Measurements from ENCODE around the gene RNF138.
"Not testable (repeated sequence)": the region's sequence is repeated elsewhere in the genome, so short reads cannot be mapped to it uniquely, and the experiment has no call there.

The RNF138 gene

DNA sequence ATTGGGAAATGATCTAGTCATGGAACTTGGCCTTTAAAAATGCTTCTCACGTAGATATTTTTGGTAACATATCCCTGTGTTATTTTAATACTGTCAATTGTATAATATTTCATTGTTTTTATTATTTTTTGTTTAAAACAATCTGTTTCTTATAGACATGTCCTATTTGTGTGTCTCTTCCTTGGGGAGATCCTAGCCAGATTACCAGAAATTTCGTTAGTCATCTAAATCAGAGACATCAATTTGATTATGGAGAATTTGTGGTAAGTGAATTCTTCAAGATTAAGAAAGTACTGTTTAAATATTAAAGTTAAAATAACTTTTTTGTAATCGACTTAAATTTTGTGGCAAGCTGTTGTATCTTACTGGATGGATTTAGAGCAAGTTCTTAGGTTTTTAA is 34.9 kb downstream of the RNF138 start:
- no peak overlapping the region for H3K4me3 ChIP-seq (ENCODE audit: low read length)
- no peak for TF ChIP-seq ZNF274 (IDR thresholded peaks at IDR 0.05; ENCODE audit: low read depth, low read length)

DNA sequence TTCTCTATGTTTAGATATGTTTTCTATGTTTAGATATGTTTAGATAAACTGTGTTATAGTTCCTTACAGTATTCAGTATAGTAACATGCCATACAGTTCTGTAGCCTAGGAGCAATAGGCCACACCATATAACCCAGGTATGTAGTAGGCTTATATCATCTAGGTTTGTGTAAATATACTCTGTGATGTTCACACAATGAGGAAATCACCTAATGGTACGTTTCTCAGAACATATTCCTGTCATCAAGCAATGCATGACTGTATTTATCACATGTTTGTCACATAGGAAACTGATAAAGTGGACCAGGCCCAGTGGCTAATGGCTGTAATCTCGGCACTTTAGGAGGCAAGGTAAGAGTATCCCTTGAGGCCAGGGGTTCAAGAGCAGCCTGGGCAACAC is 44.0 kb downstream of the RNF138 start:
- no peak overlapping the region for H3K4me3 ChIP-seq (ENCODE audit: low read length)
- TF ChIP-seq ZNF274 (IDR thresholded peaks at IDR 0.05; ENCODE audit: low read depth, low read length), result no peak

GRCh38 chr18:32138332-32138982 is 46.8 kb downstream of the RNF138 start:
- H3K4me3 ChIP-seq (ENCODE audit: low read length), result no peak overlapping the region
- TF ChIP-seq ZNF274 (IDR thresholded peaks at IDR 0.05; ENCODE audit: low read depth, low read length), result no peak

DNA sequence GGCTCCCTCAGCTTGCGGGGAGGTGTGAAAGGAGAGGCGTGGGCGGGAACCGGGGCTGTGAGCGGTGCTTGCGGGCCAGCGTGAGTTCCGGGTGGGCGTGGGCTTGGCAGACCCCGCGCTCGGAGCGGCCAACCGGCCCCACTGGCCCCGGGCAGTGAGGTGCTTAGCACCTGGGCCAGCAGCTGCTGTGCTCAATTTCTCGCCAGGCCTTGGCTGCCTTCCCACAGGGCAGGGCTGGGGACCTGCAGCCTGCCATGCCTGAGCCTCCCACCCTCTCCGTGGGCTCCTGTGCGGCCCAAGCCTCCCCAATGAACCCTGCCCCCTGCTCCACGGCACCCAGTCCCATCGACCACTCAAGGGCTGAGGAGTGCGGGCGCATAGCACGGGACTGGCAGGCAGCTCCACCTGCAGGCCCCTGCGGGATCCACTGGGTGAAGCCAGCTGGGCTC is 48.2 kb downstream of the RNF138 start:
- no peak overlapping the region for H3K4me3 ChIP-seq (ENCODE audit: low read length)
- TF ChIP-seq ZNF274 (IDR thresholded peaks at IDR 0.05; ENCODE audit: low read depth, low read length), result no peak

DNA sequence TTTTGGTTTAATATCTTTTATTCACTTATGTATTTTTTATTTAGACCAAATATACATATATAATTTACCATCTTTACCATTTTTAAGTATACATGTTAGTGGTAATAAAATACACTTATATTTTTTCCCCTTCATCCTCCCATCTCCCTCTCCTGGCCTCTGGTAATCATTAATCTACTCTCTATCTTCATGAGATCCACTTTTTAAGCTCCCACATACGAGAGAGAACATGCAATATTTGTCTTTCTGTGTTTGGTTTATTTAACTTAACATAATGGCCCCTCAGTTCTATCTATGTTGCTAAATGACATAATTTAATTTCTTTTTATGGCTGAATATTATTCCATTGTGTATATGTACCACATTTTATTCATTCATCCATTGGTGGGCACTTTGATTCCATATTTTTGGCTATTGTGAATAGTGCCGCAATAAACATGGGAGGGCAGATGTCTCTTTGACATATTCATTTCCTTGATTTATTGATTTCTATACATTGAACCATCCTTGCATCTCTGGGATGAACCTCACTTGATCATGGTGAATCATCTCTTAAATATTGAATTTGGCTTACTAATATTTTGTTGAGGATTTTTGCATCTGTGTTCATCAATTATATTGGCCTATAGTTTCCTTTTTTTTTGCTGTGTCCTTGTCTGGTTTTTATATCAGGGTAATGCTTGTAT is 56.7 kb downstream of the RNF138 start:
- no peak for TF ChIP-seq ZNF274 (IDR thresholded peaks at IDR 0.05; ENCODE audit: low read depth, low read length)
- no peak overlapping the region for H3K4me3 ChIP-seq (ENCODE audit: low read length)

GRCh38 chr18:32152705-32153448 is 61.2 kb downstream of the RNF138 start:
- H3K4me3 ChIP-seq (ENCODE audit: low read length), result peak overlapping the region; percentile 26; the same call in 1 of the 2 replicates
- no peak for TF ChIP-seq ZNF274 (IDR thresholded peaks at IDR 0.05; ENCODE audit: low read depth, low read length)

DNA sequence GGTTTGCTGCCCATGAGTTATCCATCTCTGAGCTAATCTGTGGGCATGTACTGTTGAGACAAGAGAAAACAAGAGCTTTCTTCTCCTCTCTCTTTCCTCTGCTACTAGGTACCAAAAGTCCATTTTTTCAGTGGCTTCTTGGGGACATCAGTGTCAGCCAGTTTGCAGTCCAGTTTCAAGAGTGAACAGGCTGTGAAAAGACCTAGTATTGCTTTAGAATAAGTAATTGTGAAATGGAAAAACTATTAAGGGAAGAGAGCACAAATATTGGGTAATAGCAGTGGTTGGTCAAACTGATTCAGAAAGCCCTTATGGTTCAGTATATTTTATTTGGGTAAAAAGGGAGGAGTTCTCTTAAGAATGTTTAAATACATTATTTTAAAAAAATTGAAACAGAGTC is 65.2 kb downstream of the RNF138 start:
- TF ChIP-seq ZNF274 (IDR thresholded peaks at IDR 0.05; ENCODE audit: low read depth, low read length), result no peak
- H3K4me3 ChIP-seq (ENCODE audit: low read length), result no peak overlapping the region

- no peak overlapping the region for H3K4me3 ChIP-seq (ENCODE audit: low read length)
- no peak for TF ChIP-seq ZNF274 (IDR thresholded peaks at IDR 0.05; ENCODE audit: low read depth, low read length)
Observed at GRCh38 chr18:32157580-32157979, 65.9 kb downstream of the RNF138 start.

DNA sequence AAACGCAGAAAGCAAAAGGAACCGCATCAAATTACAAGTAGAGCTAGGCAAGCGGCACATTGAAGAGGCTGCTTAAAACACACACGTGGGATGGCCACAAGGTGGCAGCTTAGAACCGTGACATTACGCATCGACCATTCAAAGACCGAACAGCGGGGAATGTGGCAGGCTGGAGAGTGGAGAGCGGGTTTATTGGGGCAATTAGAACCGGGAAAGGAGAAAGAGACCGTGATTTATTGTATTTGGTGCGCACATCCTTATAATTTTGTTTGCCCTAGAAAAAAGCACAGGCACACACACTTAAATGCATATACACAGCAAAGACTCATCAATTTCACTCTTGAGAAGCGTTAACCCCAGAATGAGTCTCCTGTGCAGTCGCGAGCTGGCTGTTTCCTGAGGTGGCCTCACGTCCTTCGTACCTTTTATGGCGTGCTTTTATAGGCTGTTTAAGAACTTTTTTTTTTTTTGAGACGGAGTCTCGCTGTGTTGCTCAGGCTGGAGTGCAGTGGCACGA is 66.5 kb downstream of the RNF138 start:
- no peak for TF ChIP-seq ZNF274 (IDR thresholded peaks at IDR 0.05; ENCODE audit: low read depth, low read length)
- H3K4me3 ChIP-seq (ENCODE audit: low read length), result no peak overlapping the region; the same call in 1 of the 2 replicates

- not testable (repeated sequence) for H3K4me3 ChIP-seq (ENCODE audit: low read length)
Observed at GRCh38 chr18:32158631-32159030, 67.0 kb downstream of the RNF138 start.

DNA sequence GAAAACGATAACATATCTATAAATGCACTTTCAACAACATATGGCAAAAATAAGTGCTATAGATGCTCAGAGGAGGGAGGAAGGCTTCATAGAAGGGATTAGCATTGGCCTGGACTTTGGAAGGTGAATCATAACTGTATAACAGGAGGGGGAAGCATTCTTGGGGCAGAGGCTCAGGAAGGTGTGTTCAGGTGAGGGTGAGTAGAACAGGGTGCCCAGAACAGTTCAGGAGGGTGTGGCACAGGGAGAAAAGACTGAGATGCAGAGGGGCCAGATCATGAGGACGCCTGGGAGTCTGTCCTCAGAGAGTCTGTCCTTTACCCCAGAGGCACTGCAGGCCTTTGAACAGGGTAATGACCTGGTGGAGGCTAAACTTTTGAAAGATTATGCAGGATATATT is 68.9 kb downstream of the RNF138 start:
- no peak overlapping the region for H3K4me3 ChIP-seq (ENCODE audit: low read length)
- TF ChIP-seq ZNF274 (IDR thresholded peaks at IDR 0.05; ENCODE audit: low read depth, low read length), result no peak

DNA sequence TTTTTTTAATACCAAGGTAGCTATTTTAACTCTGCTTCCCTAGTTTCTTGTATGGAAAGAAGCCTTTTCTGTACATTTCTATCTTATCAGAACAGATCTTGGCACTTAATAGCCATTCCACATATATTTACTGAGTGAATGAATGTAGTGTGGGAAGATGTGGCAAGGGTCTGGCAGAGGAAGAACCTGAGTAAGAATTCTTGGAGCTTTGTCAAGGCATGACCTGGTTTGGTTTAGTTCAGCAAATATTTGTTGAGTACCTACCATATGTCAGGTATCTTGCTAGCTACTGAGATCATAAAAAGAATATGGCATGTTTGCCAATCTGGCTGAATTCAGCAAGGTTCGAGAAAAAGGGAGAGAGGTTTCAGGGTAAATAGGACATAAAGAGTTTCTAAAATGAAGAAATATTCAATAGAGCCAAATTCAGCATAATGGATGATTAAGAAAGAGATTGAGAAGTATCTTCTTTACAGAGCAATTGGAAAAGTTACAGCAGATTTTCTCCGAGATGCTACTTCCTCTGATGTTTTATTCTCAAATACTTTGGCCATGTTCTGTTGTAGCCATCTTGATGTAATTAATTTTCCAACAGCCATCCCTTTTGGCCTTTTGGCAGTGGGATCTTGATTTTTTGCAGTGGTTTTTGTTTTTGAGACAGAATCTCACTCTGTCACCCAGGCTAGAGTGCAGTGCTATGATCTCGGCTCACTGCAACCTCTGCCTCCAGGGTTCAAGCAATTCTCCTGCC is 76.5 kb downstream of the RNF138 start:
- H3K4me3 ChIP-seq (ENCODE audit: low read length), result no peak overlapping the region
- TF ChIP-seq ZNF274 (IDR thresholded peaks at IDR 0.05; ENCODE audit: low read depth, low read length), result no peak

GRCh38 chr18:32173654-32174053 is 82.0 kb downstream of the RNF138 start:
- no peak for TF ChIP-seq ZNF274 (IDR thresholded peaks at IDR 0.05; ENCODE audit: low read depth, low read length)

DNA sequence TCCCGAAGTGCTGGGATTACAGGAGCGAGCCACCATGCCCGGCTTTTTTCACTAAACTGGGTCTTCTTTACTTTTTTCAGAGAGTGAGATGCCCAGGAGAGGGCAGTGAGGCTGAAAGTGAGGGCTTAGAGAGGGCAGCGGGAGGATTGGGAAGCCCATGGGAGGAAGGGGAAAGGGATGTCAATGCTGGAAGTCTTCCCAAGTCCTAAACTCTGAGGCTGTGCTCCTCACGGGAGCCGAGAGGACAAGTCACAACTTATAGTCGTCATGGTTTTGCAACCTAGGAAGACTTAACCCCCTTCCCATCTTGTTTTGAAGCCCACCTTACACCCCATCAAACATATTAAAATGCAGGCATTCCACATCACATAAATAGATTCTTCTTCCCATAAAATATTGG is 83.0 kb downstream of the RNF138 start:
- H3K4me3 ChIP-seq (ENCODE audit: low read length), result no peak overlapping the region
- TF ChIP-seq ZNF274 (IDR thresholded peaks at IDR 0.05; ENCODE audit: low read depth, low read length), result no peak

More at GRCh38 chr18:32173654-32174053, 82.0 kb downstream of the RNF138 start:
- H3K4me3 ChIP-seq (ENCODE audit: low read length), result no peak overlapping the region

Measured in GM08714 (cell line).